ENCODE results near the gene PRPSAP1.

GRCh38 chr17:76273445-76274111 is 80.1 kb downstream of the PRPSAP1 start:
- TF ChIP-seq CTCF (IDR thresholded peaks at IDR 0.05; ENCODE audit: low read depth, low read length) (no peak), POLR2A (IDR thresholded peaks at IDR 0.05; ENCODE audit: extremely low read depth, insufficient read length) (no peak), MYC (IDR thresholded peaks at IDR 0.05; ENCODE audit: low read depth, low read length) (no peak)

Measured in NB4 (cell line).